Activated CD8-positive, alpha-beta memory T cell treated with anti-CD3 and anti-CD28 coated beads, Interleukin-2, amount 50 U/mL, for 4 hours (primary cell): Measurements from ENCODE around the gene MTMR12.

Experiments used
- DNase-seq: peaks from one replicate; pipeline ENCODE4 v3.0.0-alpha.2; 2020

Gene MTMR12

DNA sequence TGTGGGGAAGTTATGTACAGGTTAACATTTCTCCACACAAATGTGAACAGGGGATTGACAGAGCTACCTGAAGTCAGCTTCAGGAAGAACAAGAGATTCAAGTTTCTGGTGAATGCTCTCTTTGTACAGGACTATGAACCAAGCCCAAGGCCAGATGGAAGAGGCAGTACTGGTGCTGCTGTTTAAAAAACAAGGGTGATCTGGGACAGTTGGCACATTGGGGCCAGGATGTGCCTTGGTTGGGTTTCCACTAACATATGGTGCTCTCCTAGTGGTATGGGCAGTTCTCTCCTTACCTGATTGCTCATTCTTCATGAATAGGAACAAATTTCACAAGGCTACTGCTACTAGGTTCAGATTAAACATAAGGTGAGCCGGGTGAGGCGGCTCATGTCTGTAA lies 40.0 kb downstream of the MTMR12 start:
- DNase-seq: no peak

DNA sequence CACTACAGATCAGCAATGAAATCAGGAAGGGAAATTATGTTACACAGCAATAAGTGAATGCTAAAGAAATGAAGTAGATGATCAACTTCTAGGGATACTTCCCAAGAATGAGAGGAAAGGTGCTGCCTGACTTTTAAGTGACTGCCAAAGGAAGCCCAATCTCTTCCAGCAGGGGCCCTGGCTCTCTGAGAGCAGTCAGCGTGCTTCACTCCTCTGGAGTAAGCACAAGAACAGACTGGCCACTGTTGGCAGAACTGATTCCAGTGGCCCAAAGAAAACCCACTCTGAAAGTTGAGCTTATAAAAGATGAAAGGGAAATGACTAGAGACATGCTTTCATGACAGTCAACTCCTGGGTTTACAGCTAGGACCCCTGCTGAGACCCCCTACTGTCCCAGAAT lies 41.8 kb downstream of the MTMR12 start:
- DNase-seq: no peak

DNA sequence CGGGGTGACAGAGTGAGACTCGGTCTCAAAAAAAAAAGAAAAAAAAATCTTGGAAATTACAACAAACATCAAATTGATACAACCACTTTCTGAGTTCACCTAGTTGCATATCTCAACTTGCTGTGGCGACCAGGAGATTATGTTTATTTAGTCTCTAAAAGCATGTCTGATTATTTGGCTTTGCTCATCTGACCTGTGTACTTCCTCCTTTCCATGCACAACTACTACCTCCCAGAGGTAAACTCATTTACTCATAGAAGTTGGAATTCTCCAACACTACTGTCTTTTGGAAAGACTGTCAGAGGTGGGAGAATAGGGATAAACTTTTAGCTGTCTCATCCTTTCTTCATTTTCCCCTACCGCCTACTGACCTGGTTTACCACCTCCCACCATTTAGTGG lies 42.6 kb downstream of the MTMR12 start:
- DNase-seq: no peak

- DNase-seq: no peak
Observed at GRCh38 chr5:32265902-32266301, 46.8 kb downstream of the MTMR12 start.

- no peak for DNase-seq
Observed at GRCh38 chr5:32264957-32265572, 47.7 kb downstream of the MTMR12 start.

DNA sequence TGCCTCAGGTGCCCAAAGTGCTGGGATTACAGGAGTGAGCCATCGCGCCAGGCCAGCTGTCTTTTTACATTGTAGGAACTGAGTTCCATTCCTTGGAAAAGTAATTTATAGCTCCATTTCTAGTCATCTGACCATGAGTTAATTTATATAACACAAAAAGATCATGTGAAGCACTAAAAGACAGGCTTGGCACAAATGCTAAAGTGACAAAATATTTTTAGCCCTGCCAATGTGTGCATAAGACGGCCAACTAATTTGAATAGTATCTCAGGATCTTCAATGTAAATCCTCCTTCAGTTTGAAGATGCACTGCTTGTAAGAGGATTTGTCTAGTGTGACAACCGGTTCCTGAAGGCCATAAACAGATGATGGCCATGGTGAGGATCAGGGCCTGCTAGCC lies 49.1 kb downstream of the MTMR12 start:
- no peak for DNase-seq

DNA sequence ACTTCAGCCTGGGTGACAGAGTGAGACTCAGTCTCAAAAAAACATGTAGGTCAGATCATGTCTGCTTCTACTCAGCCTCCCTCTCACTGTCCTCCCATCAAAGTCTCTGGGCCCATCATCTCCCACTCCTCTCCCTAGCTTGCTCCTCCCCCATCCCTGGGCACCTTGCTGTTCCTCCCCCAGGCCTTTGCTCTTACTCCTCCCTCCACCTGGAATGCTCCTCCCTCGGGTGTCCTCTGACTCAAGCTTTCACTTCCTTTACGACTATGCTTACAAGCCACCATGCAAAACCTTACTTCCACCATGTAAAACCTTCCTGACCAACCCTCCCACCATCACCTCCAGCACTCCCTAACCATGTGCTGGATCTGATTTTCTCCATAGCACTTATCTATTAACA lies 51.5 kb downstream of the MTMR12 start:
- DNase-seq: no peak

- DNase-seq: no peak
Observed at GRCh38 chr5:32259033-32259432, 53.7 kb downstream of the MTMR12 start.

DNA sequence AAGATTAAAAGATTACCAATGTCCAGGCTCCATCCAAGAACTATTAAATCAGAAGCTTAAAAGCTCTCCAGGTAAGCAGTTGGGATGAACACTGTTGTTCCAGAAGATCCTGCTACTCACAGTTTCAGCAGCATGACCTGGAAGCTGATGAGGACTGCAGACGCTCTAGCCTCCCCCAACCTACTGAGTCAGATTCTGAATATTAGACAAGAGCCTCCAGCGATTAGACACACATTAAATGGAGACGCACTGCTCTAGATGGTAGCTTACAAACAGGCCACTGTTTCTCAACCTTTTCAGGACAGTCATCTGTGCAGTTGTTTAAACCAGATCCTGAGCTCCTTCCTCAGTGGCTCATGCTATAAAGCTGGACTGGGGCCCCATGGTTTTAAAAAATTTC lies 54.3 kb downstream of the MTMR12 start:
- no peak for DNase-seq

GRCh38 chr5:32255540-32255900 lies 57.2 kb downstream of the MTMR12 start:
- no peak for DNase-seq

DNA sequence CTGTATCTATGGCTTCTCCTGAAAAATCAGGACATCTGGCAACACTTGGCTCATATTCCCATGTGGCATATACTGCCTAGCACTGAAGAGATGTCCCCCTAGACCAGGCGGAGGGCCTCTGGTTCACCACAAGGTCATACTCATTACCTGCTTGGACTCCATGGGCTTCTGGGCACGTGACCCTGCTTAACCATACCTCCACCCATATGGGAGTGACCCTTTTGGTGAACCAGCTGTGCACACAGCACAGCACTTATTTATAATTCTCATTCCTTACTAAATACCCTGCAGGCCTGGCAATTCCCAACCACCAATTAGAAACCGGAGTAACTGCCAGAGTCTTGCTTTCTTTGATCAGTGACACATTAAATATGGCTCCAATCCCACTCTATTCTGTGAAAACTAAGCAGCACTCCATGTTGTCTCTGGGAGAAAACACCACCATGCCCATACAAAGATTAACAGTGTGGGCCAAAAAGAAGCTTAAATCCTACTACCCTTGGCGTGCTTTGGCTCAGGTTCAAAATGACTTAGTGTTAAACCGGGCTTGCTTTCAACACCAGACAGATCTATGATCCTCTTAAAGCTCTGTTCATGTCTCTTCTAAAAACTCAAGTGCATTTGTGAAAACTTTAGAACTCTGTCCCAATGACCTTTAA lies 57.7 kb downstream of the MTMR12 start:
- DNase-seq: no peak

- no peak for DNase-seq
Observed at GRCh38 chr5:32251871-32252458, 60.8 kb downstream of the MTMR12 start.

GRCh38 chr5:32249668-32250067 lies 63.1 kb downstream of the MTMR12 start:
- DNase-seq: no peak

- no peak for DNase-seq
Observed at GRCh38 chr5:32245742-32246141, 67.0 kb downstream of the MTMR12 start.

GRCh38 chr5:32244017-32244416 lies 68.7 kb downstream of the MTMR12 start:
- DNase-seq: no peak

GRCh38 chr5:32241034-32241783 lies 71.5 kb downstream of the MTMR12 start:
- DNase-seq: no peak

DNA sequence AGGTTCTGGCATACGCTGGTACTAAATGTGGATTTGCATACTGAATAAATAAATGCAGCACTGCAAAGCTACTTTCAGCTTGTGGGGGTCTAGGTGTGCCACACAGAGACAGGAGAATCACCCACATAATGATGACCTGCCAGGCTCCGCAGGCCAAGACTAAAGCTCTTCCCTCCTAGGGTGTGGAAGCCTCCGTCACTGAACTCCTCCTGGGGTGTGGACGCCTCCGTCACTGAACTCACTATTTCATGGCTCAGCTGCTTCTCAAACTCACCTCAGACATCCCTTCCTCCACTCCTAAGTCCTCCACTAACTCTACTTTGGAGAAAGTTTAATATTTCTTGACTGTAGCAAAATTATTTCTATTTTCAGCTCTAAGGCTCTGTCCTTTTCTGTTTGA lies 73.4 kb downstream of the MTMR12 start:
- DNase-seq: no peak

GRCh38 chr5:32233696-32234447 lies 78.9 kb downstream of the MTMR12 start:
- no peak for DNase-seq

GRCh38 chr5:32233220-32233695 lies 79.5 kb downstream of the MTMR12 start:
- DNase-seq: no peak

GRCh38 chr5:32232441-32233219 lies 80.1 kb downstream of the MTMR12 start:
- DNase-seq: peak; percentile 74

- DNase-seq: no peak
Observed at GRCh38 chr5:32231929-32232328, 80.8 kb downstream of the MTMR12 start.

- no peak for DNase-seq
Observed at GRCh38 chr5:32231241-32231640, 81.5 kb downstream of the MTMR12 start.
